ENCODE data around the gene SLC4A1.
"Not testable (repeated sequence)": the region's sequence is repeated elsewhere in the genome, so short reads cannot be mapped to it uniquely, and the experiment has no call there.

Gene SLC4A1

GRCh38 chr17:44247440-44247841 is 20.5 kb downstream of the SLC4A1 start:
- Histone ChIP-seq H3K27ac (no peak overlapping the region), H3K27me3 (replicated peaks) (no peaks in the 10 kb centered on the region), H3K36me3 (replicated peaks) (no peaks in the 10 kb centered on the region), H3K4me3 (ENCODE audit: low read depth, low read length) (no peak overlapping the region)
- in situ Hi-C loops (cut with HindIII; ENCODE audit: low pct_ligation_motif_present, low sequenced_read_pairs) = no loop called here
- DNase-seq = no peak
- TF ChIP-seq CTCF (IDR thresholded peaks at IDR 0.05; ENCODE audit: low read depth, low read length, missing control alignments) = no peak

- no peak for TF ChIP-seq CTCF (IDR thresholded peaks at IDR 0.05; ENCODE audit: low read depth, low read length, missing control alignments)
- in situ Hi-C loops (cut with HindIII; ENCODE audit: low pct_ligation_motif_present, low sequenced_read_pairs) = no loop called here
- Histone ChIP-seq H3K4me3 (ENCODE audit: low read depth, low read length) (no peak overlapping the region), H3K36me3 (replicated peaks) (no peaks in the 10 kb centered on the region), H3K27ac (no peak overlapping the region), H3K27me3 (replicated peaks) (no peaks in the 10 kb centered on the region)
- DNase-seq = no peak
These were observed 26.8 kb downstream of the SLC4A1 start for GRCh38 chr17:44241106-44241624.

GRCh38 chr17:44237886-44238285 is 30.0 kb downstream of the SLC4A1 start:
- in situ Hi-C loops (cut with HindIII; ENCODE audit: low pct_ligation_motif_present, low sequenced_read_pairs); H3K36me3 ChIP-seq (replicated peaks); H3K4me3 ChIP-seq (ENCODE audit: low read depth, low read length); H3K27ac ChIP-seq; H3K27me3 ChIP-seq (replicated peaks); DNase-seq: not testable (repeated sequence)

- in situ Hi-C loops (cut with HindIII; ENCODE audit: low pct_ligation_motif_present, low sequenced_read_pairs) = no loop called here
- TF ChIP-seq CTCF (IDR thresholded peaks at IDR 0.05; ENCODE audit: low read depth, low read length, missing control alignments) = no peak
- no peak overlapping the region for H3K4me3 ChIP-seq (ENCODE audit: low read depth, low read length)
These were observed 31.4 kb downstream of the SLC4A1 start for GRCh38 chr17:44236444-44236991.

GRCh38 chr17:44235583-44235936 is 32.4 kb downstream of the SLC4A1 start:
- Histone ChIP-seq H3K27ac (peak overlapping the region; percentile 32), H3K36me3 (replicated peaks) (no peaks in the 10 kb centered on the region), H3K27me3 (replicated peaks) (no peaks in the 10 kb centered on the region), H3K4me3 (ENCODE audit: low read depth, low read length) (no peak overlapping the region)
- TF ChIP-seq CTCF (IDR thresholded peaks at IDR 0.05; ENCODE audit: low read depth, low read length, missing control alignments) = no peak
- in situ Hi-C loops (cut with HindIII; ENCODE audit: low pct_ligation_motif_present, low sequenced_read_pairs) = no loop called here
- DNase-seq = peak; percentile 70

More at GRCh38 chr17:44236444-44236991, 31.4 kb downstream of the SLC4A1 start:
- no peaks in the 10 kb centered on the region for H3K36me3 ChIP-seq (replicated peaks)
- no peak overlapping the region for H3K27ac ChIP-seq
- H3K27me3 ChIP-seq (replicated peaks) = no peaks in the 10 kb centered on the region
- no peak for DNase-seq

- no peak for TF ChIP-seq CTCF (IDR thresholded peaks at IDR 0.05; ENCODE audit: low read depth, low read length, missing control alignments)
- in situ Hi-C loops (cut with HindIII; ENCODE audit: low pct_ligation_motif_present, low sequenced_read_pairs) = no loop called here
- Histone ChIP-seq H3K27ac (no peak overlapping the region), H3K27me3 (replicated peaks) (no peaks in the 10 kb centered on the region), H3K36me3 (replicated peaks) (no peaks in the 10 kb centered on the region), H3K4me3 (ENCODE audit: low read depth, low read length) (no peak overlapping the region)
- DNase-seq = no peak
These were observed 34.4 kb downstream of the SLC4A1 start for GRCh38 chr17:44233582-44233981.
